SK-N-SH treated with all-trans-retinoic acid at 6 μM for 48 hours (cell line): ENCODE measurements around the gene ARL8A.

Experiments
- ATAC-seq: fragments of 200-7000 bp; cut with Tn5 transposase; 3 replicates; pipeline ENCODE4 v1.9.1; 2020; ENCODE audit warnings: mild to moderate bottlenecking, moderate library complexity
- ARNTL ChIP-seq: fragments of 450-650 bp; formaldehyde crosslinking; IDR thresholded peaks from 2 replicates; pipeline ENCODE4 v1.5.0; 2020; ENCODE audit warnings: low read depth, mild to moderate bottlenecking, moderate library complexity, borderline replicate concordance
- BACH2 ChIP-seq: fragments of 250-450 bp; sonication (Bioruptor Pico); IDR thresholded peaks from 2 replicates; pipeline ENCODE4 v1.9.0; 2021; ENCODE audit warnings: mild to moderate bottlenecking, borderline replicate concordance
- CSDC2 ChIP-seq: fragments of 250-450 bp; sonication (Bioruptor Pico); IDR thresholded peaks from 2 replicates; pipeline ENCODE4 v1.5.0; 2020; ENCODE audit warnings: mild to moderate bottlenecking, moderate library complexity
- CSRNP3 ChIP-seq: fragments of 250-450 bp; sonication (Bioruptor Pico); IDR thresholded peaks from 2 replicates; pipeline ENCODE4 v1.5.1; 2021; ENCODE audit warnings: mild to moderate bottlenecking, moderate library complexity
- ISL1 ChIP-seq: fragments of 250-450 bp; sonication (Bioruptor Pico); IDR thresholded peaks from 2 replicates; pipeline ENCODE4 v2.1.2; 2022; ENCODE audit warnings: mild to moderate bottlenecking, moderate library complexity
- PATZ1 ChIP-seq: fragments of 250-450 bp; sonication (Bioruptor Pico); IDR thresholded peaks from 2 replicates; pipeline ENCODE4 v1.8.0; 2020; ENCODE audit warnings: mild to moderate bottlenecking, moderate library complexity, borderline replicate concordance
- RARB ChIP-seq: fragments of 250-450 bp; sonication (Bioruptor Pico); IDR thresholded peaks from 2 replicates; pipeline ENCODE4 v1.8.0; 2021; ENCODE audit warnings: mild to moderate bottlenecking, moderate library complexity
- SNAI2 ChIP-seq: fragments of 250-450 bp; sonication (Bioruptor Pico); IDR thresholded peaks from 2 replicates; pipeline ENCODE4 v1.5.0; 2020; ENCODE audit warnings: mild to moderate bottlenecking, moderate library complexity
- TCF4 ChIP-seq: fragments of 250-450 bp; sonication (Bioruptor Pico); IDR thresholded peaks from 2 replicates; pipeline ENCODE4 v1.8.0; 2021; ENCODE audit warnings: mild to moderate bottlenecking, moderate library complexity, borderline replicate concordance
- TOX ChIP-seq: fragments of 250-450 bp; sonication (Bioruptor Pico); IDR thresholded peaks from 2 replicates; pipeline ENCODE4 v1.8.0; 2021; ENCODE audit warnings: mild to moderate bottlenecking, moderate library complexity, borderline replicate concordance
- TSHZ2 ChIP-seq: fragments of 250-450 bp; sonication (Bioruptor Pico); IDR thresholded peaks from 2 replicates; pipeline ENCODE4 v1.5.0; 2020; ENCODE audit warnings: mild to moderate bottlenecking, moderate library complexity
- ZC3H10 ChIP-seq: fragments of 250-450 bp; sonication (Bioruptor Pico); IDR thresholded peaks from 2 replicates; pipeline ENCODE4 v1.5.1; 2021; ENCODE audit warnings: mild to moderate bottlenecking, moderate library complexity
- ZFP3 ChIP-seq: fragments of 250-450 bp; sonication (Bioruptor Pico); IDR thresholded peaks from 2 replicates; pipeline ENCODE4 v1.5.0; 2020; ENCODE audit warnings: mild to moderate bottlenecking, moderate library complexity
- ZFP30 ChIP-seq: fragments of 450-650 bp; formaldehyde crosslinking; IDR thresholded peaks from 2 replicates; pipeline ENCODE4 v1.5.0; 2022; ENCODE audit warnings: mild to moderate bottlenecking, moderate library complexity
- ZNF565 ChIP-seq: fragments of 450-650 bp; formaldehyde crosslinking; conservative IDR thresholded peaks from 2 replicates; pipeline ENCODE4 v1.5.0; 2020; ENCODE audit warnings: low read depth, mild to moderate bottlenecking, moderate library complexity
- ZNF70 ChIP-seq: fragments of 450-650 bp; formaldehyde crosslinking; IDR thresholded peaks from 2 replicates; pipeline ENCODE4 v1.5.0; 2020; ENCODE audit warnings: mild to moderate bottlenecking, moderate library complexity
- ZNF8 ChIP-seq: fragments of 450-650 bp; formaldehyde crosslinking; IDR thresholded peaks from 2 replicates; pipeline ENCODE4 v1.5.0; 2020; ENCODE audit warnings: mild to moderate bottlenecking, moderate library complexity
- TF ChIP-seq, protein P1 (sequence below): fragments of 250-450 bp; sonication (Bioruptor Pico); IDR thresholded peaks from 2 replicates; pipeline ENCODE4 v1.8.0; 2021; ENCODE audit warnings: low read depth, mild to moderate bottlenecking, moderate library complexity, borderline replicate concordance
- TF ChIP-seq, protein P2 (sequence below): fragments of 250-450 bp; sonication (Bioruptor Pico); IDR thresholded peaks from 2 replicates; pipeline ENCODE4 v1.5.1; 2020; ENCODE audit warnings: low read depth, mild to moderate bottlenecking, moderate library complexity

ARL8A gene

GRCh38 chr1:202187041-202187671 lies 42.6 kb upstream of the ARL8A start (continued):
- TF ChIP-seq SNAI2 (no peak), ZFP30 (no peak)

DNA sequence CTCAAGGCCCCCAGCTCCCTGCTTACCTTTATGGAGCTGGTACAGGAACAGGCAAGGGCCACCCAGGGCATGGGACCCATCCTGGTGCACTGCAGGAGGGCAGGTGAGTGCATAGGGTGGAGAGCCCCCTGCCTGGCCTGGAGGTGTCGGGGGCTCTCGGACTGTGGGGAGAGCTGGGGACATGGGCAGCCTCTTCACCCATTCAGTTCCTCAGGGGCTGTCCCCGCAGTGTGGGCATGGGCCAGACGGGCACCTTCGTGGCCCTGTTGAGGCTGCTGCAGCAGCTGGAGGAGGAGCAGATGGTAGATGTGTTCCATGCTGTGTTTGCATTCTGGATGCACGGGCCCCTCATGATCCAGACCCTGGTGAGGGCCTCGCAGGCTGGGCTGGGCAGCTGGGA lies 41.8 kb upstream of the ARL8A start:
- TF ChIP-seq, protein P1, sequence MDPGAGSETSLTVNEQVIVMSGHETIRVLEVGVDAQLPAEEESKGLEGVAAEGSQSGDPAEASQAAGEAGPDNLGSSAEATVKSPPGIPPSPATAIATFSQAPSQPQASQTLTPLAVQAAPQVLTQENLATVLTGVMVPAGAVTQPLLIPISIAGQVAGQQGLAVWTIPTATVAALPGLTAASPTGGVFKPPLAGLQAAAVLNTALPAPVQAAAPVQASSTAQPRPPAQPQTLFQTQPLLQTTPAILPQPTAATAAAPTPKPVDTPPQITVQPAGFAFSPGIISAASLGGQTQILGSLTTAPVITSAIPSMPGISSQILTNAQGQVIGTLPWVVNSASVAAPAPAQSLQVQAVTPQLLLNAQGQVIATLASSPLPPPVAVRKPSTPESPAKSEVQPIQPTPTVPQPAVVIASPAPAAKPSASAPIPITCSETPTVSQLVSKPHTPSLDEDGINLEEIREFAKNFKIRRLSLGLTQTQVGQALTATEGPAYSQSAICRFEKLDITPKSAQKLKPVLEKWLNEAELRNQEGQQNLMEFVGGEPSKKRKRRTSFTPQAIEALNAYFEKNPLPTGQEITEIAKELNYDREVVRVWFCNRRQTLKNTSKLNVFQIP: no peak
- no peak for TF ChIP-seq ZNF565 (CRISPR knock-in tag)
- TF ChIP-seq BACH2: no peak
- no peak for TF ChIP-seq TSHZ2 (CRISPR knock-in tag)
- no peak for TF ChIP-seq CSDC2 (CRISPR knock-in tag)
- no peak for TF ChIP-seq ZNF8
- TF ChIP-seq TOX: no peak
- TF ChIP-seq, protein P2, sequence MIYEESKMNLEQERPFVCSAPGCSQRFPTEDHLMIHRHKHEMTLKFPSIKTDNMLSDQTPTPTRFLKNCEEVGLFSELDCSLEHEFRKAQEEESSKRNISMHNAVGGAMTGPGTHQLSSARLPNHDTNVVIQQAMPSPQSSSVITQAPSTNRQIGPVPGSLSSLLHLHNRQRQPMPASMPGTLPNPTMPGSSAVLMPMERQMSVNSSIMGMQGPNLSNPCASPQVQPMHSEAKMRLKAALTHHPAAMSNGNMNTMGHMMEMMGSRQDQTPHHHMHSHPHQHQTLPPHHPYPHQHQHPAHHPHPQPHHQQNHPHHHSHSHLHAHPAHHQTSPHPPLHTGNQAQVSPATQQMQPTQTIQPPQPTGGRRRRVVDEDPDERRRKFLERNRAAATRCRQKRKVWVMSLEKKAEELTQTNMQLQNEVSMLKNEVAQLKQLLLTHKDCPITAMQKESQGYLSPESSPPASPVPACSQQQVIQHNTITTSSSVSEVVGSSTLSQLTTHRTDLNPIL (CRISPR knock-in tag): no peak
- TF ChIP-seq ZNF70 (CRISPR knock-in tag): no peak
- no peak for TF ChIP-seq RARB (CRISPR knock-in tag)
- TF ChIP-seq ZC3H10 (CRISPR knock-in tag): no peak
- no peak for TF ChIP-seq SNAI2
- TF ChIP-seq CSRNP3 (CRISPR knock-in tag): no peak
- TF ChIP-seq TCF4 (CRISPR knock-in tag): no peak
- TF ChIP-seq ISL1 (CRISPR knock-in tag): no peak
- no peak for TF ChIP-seq PATZ1 (CRISPR knock-in tag)
- no peak for TF ChIP-seq ARNTL
- no peak for ATAC-seq

GRCh38 chr1:202184750-202185460 lies 40.4 kb upstream of the ARL8A start:
- ATAC-seq: peak; percentile 90
- TF ChIP-seq, protein P1: no peak
- TF ChIP-seq TSHZ2 (CRISPR knock-in tag) (no peak), TOX (no peak), ZNF8 (no peak), ZFP30 (no peak), SNAI2 (no peak), ZFP3 (CRISPR knock-in tag) (no peak), ARNTL (no peak), BACH2 (no peak), ZNF70 (CRISPR knock-in tag) (no peak), TCF4 (CRISPR knock-in tag) (no peak)
- TF ChIP-seq, protein P2 (CRISPR knock-in tag): no peak
